ENCODE data around the gene LGR4. TPM values are rescaled to one million over a fixed set of nuclear protein-coding genes. Genes with fewer than 3 reads are reported as not detected.
A peak's percentile ranks its signal among the peaks of the same experiment; 100 is the strongest.

Gene LGR4
- total and polyA plus RNA-seq, 4 donors = 27.7 to 65.7 (median 40.6) TPM

- H3K27ac ChIP-seq (ENCODE audit: low read depth, low read length) = no peak overlapping the region
- no peaks in the 10 kb centered on the region for H3K9me3 ChIP-seq (ENCODE audit: control insufficient read depth, insufficient read depth, low read length)
- H3K36me3 ChIP-seq (ENCODE audit: control insufficient read depth, insufficient read depth, low read length) = no peaks in the 10 kb centered on the region
- DNase-seq (ENCODE audit: low read depth in 4 of 6, low spot score in 6 of 6) = no peak
- no peaks in the 10 kb centered on the region for H3K27me3 ChIP-seq (ENCODE audit: control insufficient read depth, insufficient read depth, low read length)
- peaks cover 8% of the 10 kb centered on the region for H3K4me1 ChIP-seq (ENCODE audit: control insufficient read depth, insufficient read depth, low read length)
- WGBS (ENCODE audit: insufficient coverage) = 100% methylated on average over 1 of the region's 2 CpGs
- no peak overlapping the region for H3K4me3 ChIP-seq (ENCODE audit: low read depth, low read length)
These were observed 7.7 kb downstream of the LGR4 start for GRCh38 chr11:27464909-27465308.

GRCh38 chr11:27464289-27464696, 8.3 kb downstream of the LGR4 start:
- DNase-seq (ENCODE audit: low read depth in 4 of 6, low spot score in 6 of 6) = no peak
- H3K4me3 ChIP-seq (ENCODE audit: low read depth, low read length) = no peak overlapping the region
- no peaks in the 10 kb centered on the region for H3K27me3 ChIP-seq (ENCODE audit: control insufficient read depth, insufficient read depth, low read length)
- H3K36me3 ChIP-seq (ENCODE audit: control insufficient read depth, insufficient read depth, low read length) = no peaks in the 10 kb centered on the region
- H3K4me1 ChIP-seq (ENCODE audit: control insufficient read depth, insufficient read depth, low read length) = peaks cover 10% of the 10 kb centered on the region
- WGBS (ENCODE audit: insufficient coverage) = no CpG with 5 or more reads among the region's 2 CpGs
- H3K27ac ChIP-seq (ENCODE audit: low read depth, low read length) = no peak overlapping the region
- H3K9me3 ChIP-seq (ENCODE audit: control insufficient read depth, insufficient read depth, low read length) = no peaks in the 10 kb centered on the region

- 59% methylated on average over 3 of the region's 5 CpGs for WGBS (ENCODE audit: insufficient coverage)
- Histone ChIP-seq H3K9me3 (ENCODE audit: control insufficient read depth, insufficient read depth, low read length) (no peaks in the 10 kb centered on the region), H3K27me3 (ENCODE audit: control insufficient read depth, insufficient read depth, low read length) (no peaks in the 10 kb centered on the region), H3K36me3 (ENCODE audit: control insufficient read depth, insufficient read depth, low read length) (no peaks in the 10 kb centered on the region), H3K4me3 (ENCODE audit: low read depth, low read length) (no peak overlapping the region), H3K27ac (ENCODE audit: low read depth, low read length) (no peak overlapping the region), H3K4me1 (ENCODE audit: control insufficient read depth, insufficient read depth, low read length) (peaks cover 10% of the 10 kb centered on the region)
- DNase-seq (ENCODE audit: low read depth in 4 of 6, low spot score in 6 of 6) = no peak
These were observed 10.0 kb downstream of the LGR4 start for GRCh38 chr11:27462543-27462942.

GRCh38 chr11:27460158-27460978, 12.2 kb downstream of the LGR4 start:
- Histone ChIP-seq H3K9me3 (ENCODE audit: control insufficient read depth, insufficient read depth, low read length) (no peaks in the 10 kb centered on the region), H3K4me3 (ENCODE audit: low read depth, low read length) (no peak overlapping the region), H3K36me3 (ENCODE audit: control insufficient read depth, insufficient read depth, low read length) (no peaks in the 10 kb centered on the region), H3K27ac (ENCODE audit: low read depth, low read length) (no peak overlapping the region), H3K27me3 (ENCODE audit: control insufficient read depth, insufficient read depth, low read length) (no peaks in the 10 kb centered on the region), H3K4me1 (ENCODE audit: control insufficient read depth, insufficient read depth, low read length) (peaks cover 5% of the 10 kb centered on the region)
- peak in 1 of 6 donors; percentile 78 for DNase-seq (ENCODE audit: low read depth in 4 of 6, low spot score in 6 of 6)
- 80% methylated on average over 1 of the region's 5 CpGs for WGBS (ENCODE audit: insufficient coverage)

GRCh38 chr11:27459191-27459590, 13.4 kb downstream of the LGR4 start:
- Histone ChIP-seq H3K9me3 (ENCODE audit: control insufficient read depth, insufficient read depth, low read length) (no peaks in the 10 kb centered on the region), H3K4me3 (ENCODE audit: low read depth, low read length) (no peak overlapping the region), H3K36me3 (ENCODE audit: control insufficient read depth, insufficient read depth, low read length) (no peaks in the 10 kb centered on the region), H3K27ac (ENCODE audit: low read depth, low read length) (no peak overlapping the region), H3K4me1 (ENCODE audit: control insufficient read depth, insufficient read depth, low read length) (peaks cover 5% of the 10 kb centered on the region), H3K27me3 (ENCODE audit: control insufficient read depth, insufficient read depth, low read length) (no peaks in the 10 kb centered on the region)
- no peak for DNase-seq (ENCODE audit: low read depth in 4 of 6, low spot score in 6 of 6)
- 97% methylated on average over 3 of the region's 6 CpGs for WGBS (ENCODE audit: insufficient coverage)

GRCh38 chr11:27458182-27458581, 14.4 kb downstream of the LGR4 start:
- no CpG with 5 or more reads among the region's 2 CpGs for WGBS (ENCODE audit: insufficient coverage)
- Histone ChIP-seq H3K4me3 (ENCODE audit: low read depth, low read length) (no peak overlapping the region), H3K9me3 (ENCODE audit: control insufficient read depth, insufficient read depth, low read length) (no peaks in the 10 kb centered on the region), H3K4me1 (ENCODE audit: control insufficient read depth, insufficient read depth, low read length) (peaks cover 5% of the 10 kb centered on the region), H3K27me3 (ENCODE audit: control insufficient read depth, insufficient read depth, low read length) (no peaks in the 10 kb centered on the region), H3K36me3 (ENCODE audit: control insufficient read depth, insufficient read depth, low read length) (no peaks in the 10 kb centered on the region), H3K27ac (ENCODE audit: low read depth, low read length) (no peak overlapping the region)
- DNase-seq (ENCODE audit: low read depth in 4 of 6, low spot score in 6 of 6) = no peak

GRCh38 chr11:27456795-27457329, 15.7 kb downstream of the LGR4 start:
- Histone ChIP-seq H3K36me3 (ENCODE audit: control insufficient read depth, insufficient read depth, low read length) (no peaks in the 10 kb centered on the region), H3K27ac (ENCODE audit: low read depth, low read length) (no peak overlapping the region), H3K4me3 (ENCODE audit: low read depth, low read length) (no peak overlapping the region), H3K27me3 (ENCODE audit: control insufficient read depth, insufficient read depth, low read length) (no peaks in the 10 kb centered on the region), H3K4me1 (ENCODE audit: control insufficient read depth, insufficient read depth, low read length) (peaks cover 5% of the 10 kb centered on the region), H3K9me3 (ENCODE audit: control insufficient read depth, insufficient read depth, low read length) (no peaks in the 10 kb centered on the region)
- DNase-seq (ENCODE audit: low read depth in 4 of 6, low spot score in 6 of 6) = no peak

- WGBS (ENCODE audit: insufficient coverage) = no CpG with 5 or more reads among the region's 2 CpGs
- Histone ChIP-seq H3K4me1 (ENCODE audit: control insufficient read depth, insufficient read depth, low read length) (peaks cover 5% of the 10 kb centered on the region), H3K27ac (ENCODE audit: low read depth, low read length) (no peak overlapping the region), H3K27me3 (ENCODE audit: control insufficient read depth, insufficient read depth, low read length) (no peaks in the 10 kb centered on the region), H3K36me3 (ENCODE audit: control insufficient read depth, insufficient read depth, low read length) (no peaks in the 10 kb centered on the region), H3K9me3 (ENCODE audit: control insufficient read depth, insufficient read depth, low read length) (no peaks in the 10 kb centered on the region), H3K4me3 (ENCODE audit: low read depth, low read length) (no peak overlapping the region)
- peak in 1 of 6 donors; percentile 43 for DNase-seq (ENCODE audit: low read depth in 4 of 6, low spot score in 6 of 6)
These were observed 16.3 kb downstream of the LGR4 start for GRCh38 chr11:27456140-27456794.

- 94% methylated on average over 2 of the region's 4 CpGs for WGBS (ENCODE audit: insufficient coverage)
- H3K27ac ChIP-seq (ENCODE audit: low read depth, low read length) = no peak overlapping the region
- H3K36me3 ChIP-seq (ENCODE audit: control insufficient read depth, insufficient read depth, low read length) = no peaks in the 10 kb centered on the region
- H3K27me3 ChIP-seq (ENCODE audit: control insufficient read depth, insufficient read depth, low read length) = no peaks in the 10 kb centered on the region
- peaks cover 3% of the 10 kb centered on the region for H3K4me1 ChIP-seq (ENCODE audit: control insufficient read depth, insufficient read depth, low read length)
- DNase-seq (ENCODE audit: low read depth in 4 of 6, low spot score in 6 of 6) = no peak
- no peak overlapping the region for H3K4me3 ChIP-seq (ENCODE audit: low read depth, low read length)
- H3K9me3 ChIP-seq (ENCODE audit: control insufficient read depth, insufficient read depth, low read length) = no peaks in the 10 kb centered on the region
These were observed 16.9 kb downstream of the LGR4 start for GRCh38 chr11:27455667-27456066.

GRCh38 chr11:27453701-27454100, 18.9 kb downstream of the LGR4 start:
- Histone ChIP-seq H3K36me3 (ENCODE audit: control insufficient read depth, insufficient read depth, low read length) (no peaks in the 10 kb centered on the region), H3K9me3 (ENCODE audit: control insufficient read depth, insufficient read depth, low read length) (no peaks in the 10 kb centered on the region), H3K4me3 (ENCODE audit: low read depth, low read length) (no peak overlapping the region), H3K4me1 (ENCODE audit: control insufficient read depth, insufficient read depth, low read length) (no peaks in the 10 kb centered on the region), H3K27me3 (ENCODE audit: control insufficient read depth, insufficient read depth, low read length) (no peaks in the 10 kb centered on the region), H3K27ac (ENCODE audit: low read depth, low read length) (no peak overlapping the region)
- DNase-seq (ENCODE audit: low read depth in 4 of 6, low spot score in 6 of 6) = no peak
- 91% methylated on average over 1 of the region's 1 CpG for whole genome bisulfite sequencing (ENCODE audit: insufficient coverage)

All from spinal cord (tissue), 10 donors.